Kasumi-1 (cell line): ENCODE measurements around the gene ELOVL7.
"Not testable (repeated sequence)": the region's sequence is repeated elsewhere in the genome, so short reads cannot be mapped to it uniquely, and the experiment has no call there.

Experiments used
- DNase-seq, 2 experiments: peaks; one replicate each; lab custom pipeline; 2025; lab: John Stamatoyannopoulos, UW

Gene ELOVL7

DNA sequence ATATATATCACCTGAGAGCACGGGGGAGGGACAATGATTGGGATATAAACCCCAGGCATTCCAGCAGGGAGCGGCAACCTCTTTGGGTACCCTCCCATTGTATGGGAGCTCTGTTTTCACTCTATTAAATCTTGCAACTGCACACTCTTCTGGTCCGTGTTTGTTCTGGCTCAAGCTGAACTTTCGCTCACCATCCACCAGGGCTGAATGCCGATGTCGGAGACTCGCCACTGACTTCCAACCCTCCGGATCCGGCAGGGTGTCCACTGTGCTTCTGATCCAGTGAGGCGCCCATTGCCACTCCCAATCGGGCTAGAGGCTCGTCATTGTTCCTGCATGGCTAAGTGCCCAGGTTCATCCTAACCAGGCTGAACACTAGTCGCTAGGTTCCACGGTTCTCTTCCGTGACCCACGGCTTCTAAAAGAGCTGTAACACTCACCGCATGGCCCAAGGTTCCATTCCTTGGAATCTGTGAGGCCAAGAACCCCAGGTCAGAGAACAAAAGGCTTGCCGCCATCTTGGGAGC, 48.6 kb downstream of the ELOVL7 start:
- DNase-seq, result not testable (repeated sequence)

DNA sequence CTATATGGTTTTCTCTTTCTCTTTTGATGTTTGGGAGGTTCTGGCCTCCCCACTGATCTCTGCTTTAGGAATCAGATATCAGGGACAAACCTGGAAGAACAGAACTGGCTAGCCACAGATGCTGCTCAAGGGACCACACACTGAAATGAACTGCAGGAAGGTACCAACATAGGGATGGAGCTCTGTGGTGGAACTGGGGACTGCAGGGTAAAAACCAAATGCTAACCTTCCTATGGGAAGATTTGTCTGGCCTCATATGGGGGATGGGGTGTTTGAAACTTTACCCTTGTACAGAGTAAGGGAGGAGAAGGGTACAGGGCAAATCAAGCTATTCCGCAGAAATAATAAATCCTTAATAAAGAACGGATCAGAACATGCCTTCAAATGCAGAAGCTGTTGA, 49.4 kb downstream of the ELOVL7 start:
- no peak for DNase-seq

DNA sequence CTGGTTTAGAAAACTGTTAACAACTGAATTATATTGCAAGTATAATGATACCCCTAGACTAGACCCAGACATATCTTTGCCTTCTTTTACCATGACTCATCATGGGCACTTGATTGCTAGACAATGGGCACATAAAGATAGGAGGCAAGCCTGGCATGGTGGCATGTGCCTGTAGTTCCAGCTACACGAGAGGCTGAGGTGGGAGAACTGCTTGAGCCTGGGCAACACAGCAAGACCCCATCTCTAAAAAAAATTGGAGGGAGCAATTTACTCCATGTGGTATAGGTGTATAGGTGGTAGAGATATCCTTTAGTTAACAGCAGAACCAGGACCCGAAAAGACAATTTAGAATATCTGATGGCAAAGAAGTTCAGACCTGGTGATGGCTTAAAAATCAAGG, 51.6 kb downstream of the ELOVL7 start:
- no peak for DNase-seq

DNA sequence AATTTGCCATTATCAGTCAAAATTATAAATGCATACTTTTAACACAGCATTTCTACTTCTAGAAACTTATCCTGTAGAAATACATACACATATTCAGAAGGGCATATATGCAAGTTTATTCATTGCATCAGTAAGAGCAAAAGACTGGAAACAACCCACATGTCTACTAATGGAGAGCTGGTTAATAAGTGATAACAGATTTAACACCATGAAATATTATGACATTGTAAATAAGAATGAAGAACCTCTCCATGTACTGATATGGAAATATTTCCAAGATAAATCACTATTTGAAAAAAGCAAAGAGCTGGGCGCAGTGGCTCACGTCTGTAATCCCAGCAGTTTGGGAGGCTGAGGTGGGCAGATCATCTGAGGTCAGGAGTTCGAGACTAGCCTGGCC, 54.5 kb downstream of the ELOVL7 start:
- DNase-seq, result no peak

DNA sequence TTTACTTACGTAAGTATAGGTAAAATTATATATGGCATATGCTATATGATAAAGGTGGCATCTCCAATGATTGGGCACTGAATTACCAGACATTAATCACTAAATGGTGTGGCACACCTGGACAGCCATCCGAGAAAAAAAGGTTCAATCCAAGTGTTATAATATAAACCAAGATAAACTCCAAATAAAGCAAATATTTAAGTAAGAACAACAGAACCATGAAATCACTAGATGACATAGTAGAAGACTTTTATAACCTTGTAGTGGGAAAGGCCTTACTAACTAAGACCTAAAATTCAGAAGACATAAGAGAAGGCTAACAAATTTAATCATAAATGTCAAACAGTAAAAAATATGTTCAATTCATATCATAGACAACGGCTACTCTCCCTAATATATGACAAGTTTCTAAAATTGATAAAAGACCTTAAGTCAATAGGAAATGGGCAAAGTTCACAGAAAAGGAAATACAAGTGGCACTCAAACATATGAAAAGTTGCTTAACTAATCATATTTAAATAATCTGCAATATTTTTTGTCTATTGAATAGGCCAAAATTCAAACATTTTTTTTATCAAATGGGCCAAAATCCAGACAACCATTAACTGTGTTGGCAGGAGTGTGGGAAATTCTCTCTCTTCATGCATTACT, 55.1 kb downstream of the ELOVL7 start:
- no peak for DNase-seq

- no peak for DNase-seq
Observed at GRCh38 chr5:60779466-60779865, 64.6 kb downstream of the ELOVL7 start.

DNA sequence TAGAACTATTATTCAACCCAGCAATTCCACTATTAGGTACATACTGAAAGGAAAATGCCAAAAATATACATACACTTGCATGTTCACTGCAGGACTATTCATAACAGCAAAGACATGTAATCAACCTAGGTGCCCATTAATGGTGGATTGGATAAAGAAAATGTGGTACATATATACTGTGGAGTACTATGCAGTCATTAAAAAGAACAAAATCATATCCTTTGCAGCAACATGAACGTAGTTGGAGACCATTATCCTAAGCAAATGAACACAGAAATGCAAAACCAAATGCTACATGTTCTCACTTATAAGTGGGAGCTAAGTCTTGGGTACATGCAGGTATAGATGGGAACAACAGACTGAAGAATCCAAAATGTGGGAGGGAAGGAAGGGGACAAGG, 67.7 kb downstream of the ELOVL7 start:
- no peak for DNase-seq

GRCh38 chr5:60765019-60765709, 78.9 kb downstream of the ELOVL7 start:
- DNase-seq, result no peak

GRCh38 chr5:60763061-60763460, 81.0 kb downstream of the ELOVL7 start:
- no peak for DNase-seq

- DNase-seq, result no peak
Observed at GRCh38 chr5:60754495-60754894, 89.6 kb downstream of the ELOVL7 start.

- no peak for DNase-seq
Observed at GRCh38 chr5:60744682-60745081, 99.4 kb downstream of the ELOVL7 start.

GRCh38 chr5:60743511-60744314, 100.4 kb downstream of the ELOVL7 start:
- DNase-seq, result no peak

- DNase-seq, result no peak
Observed at GRCh38 chr5:60740322-60740721, 103.7 kb downstream of the ELOVL7 start.

GRCh38 chr5:60738933-60739332, 105.1 kb downstream of the ELOVL7 start:
- DNase-seq, result no peak

DNA sequence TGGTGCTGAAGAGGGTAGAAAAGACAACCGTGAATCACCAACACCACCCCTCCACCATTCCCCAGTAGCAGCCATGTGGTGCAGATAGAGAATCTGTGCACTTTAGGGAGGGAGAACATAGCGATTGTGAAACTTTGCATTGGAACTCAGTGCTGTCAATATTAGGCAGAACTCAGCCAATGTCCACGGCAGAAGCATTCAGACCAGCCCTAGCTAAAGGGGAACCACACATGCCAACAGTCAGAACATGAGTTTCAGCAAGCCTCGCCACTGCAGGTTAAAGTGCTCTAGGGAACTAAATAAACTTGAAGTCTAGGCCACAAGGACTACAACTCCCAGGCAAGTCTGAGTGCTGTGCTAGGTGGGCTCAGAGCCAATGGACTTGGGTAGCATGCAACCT, 105.6 kb downstream of the ELOVL7 start:
- no peak for DNase-seq

GRCh38 chr5:60730858-60731257, 113.2 kb downstream of the ELOVL7 start:
- DNase-seq, result not testable (repeated sequence)

GRCh38 chr5:60727033-60727679, 116.9 kb downstream of the ELOVL7 start:
- DNase-seq, result no peak

DNA sequence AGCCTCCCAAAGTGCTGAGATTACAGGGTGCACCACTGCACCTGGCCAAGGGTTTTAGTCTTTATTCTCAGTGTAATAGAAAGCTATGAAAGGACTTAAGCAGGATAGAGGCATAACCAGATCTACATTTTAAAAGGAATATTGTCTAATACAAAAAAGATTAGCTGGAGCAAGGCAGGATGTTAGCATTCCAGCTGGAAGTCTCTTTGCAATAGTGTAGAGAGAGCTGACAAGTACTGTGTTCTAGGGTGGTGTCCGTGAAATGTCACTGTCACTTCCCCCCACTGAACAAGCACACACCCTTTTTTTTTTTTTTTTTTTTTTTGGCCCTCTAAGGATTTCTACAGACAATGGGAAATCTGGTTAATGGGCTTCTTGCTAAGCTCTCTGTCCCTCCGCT, 119.9 kb downstream of the ELOVL7 start:
- DNase-seq, result no peak

DNA sequence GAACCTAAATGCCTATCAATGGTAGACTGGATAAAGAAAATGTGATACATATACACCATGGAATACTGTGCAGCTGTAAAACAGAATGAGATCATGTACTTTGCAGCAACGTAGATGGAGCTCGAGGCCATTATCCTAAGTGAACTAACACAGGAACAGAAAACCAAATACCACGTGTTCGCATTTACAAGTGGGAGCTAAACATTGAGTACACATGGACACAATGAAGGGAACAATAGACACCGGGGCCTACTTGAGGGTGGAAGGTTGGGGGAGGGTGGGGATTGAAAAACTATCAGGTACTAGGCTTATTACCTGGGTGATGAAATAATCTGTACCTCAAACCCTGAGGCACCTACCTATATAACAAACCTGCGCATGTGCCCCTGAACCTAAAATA, 121.7 kb downstream of the ELOVL7 start:
- DNase-seq, result no peak

GRCh38 chr5:60719329-60719728, 124.7 kb downstream of the ELOVL7 start:
- peak in 1 of 2 experiments; percentile 26 for DNase-seq

DNA sequence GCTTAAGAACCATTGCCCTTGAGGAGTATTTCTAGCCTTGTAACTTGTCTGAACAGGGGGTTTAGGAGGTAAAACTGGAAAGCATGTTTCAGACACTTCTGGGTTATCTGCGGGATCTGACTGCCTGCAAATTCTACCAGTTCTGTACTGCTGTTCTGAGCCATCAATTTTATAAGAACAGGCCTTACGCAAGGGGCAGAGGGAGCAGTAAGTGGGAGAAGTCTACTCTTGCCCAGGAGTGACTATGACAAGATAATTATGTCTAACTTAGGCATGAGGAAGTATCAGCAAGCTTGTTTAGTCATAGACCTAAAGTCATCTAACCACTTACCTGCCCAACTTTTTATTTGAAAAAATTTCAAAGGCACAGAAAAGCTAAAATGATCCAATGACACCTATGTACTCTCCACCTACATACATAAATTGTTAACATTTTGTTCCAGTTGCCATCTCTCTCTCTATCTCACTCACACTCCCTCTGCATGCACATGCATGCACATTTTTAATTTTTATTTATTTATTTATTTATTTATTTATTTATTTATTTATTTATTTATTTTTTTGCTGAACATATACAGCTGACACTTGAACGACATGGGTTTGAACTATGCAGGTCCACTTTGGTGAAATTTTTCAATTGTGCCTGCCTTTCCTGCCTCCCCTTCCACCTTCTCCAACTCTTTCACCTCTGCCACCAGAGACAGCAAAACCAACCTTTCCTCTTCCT, 125.7 kb downstream of the ELOVL7 start:
- no peak for DNase-seq
